Activated gamma-delta T cell (primary cell): ENCODE measurements around the gene SIVA1.
A peak's percentile ranks its signal among the peaks of the same experiment; 100 is the strongest.

ENCODE experiments used
- DNase-seq: peaks from one replicate; lab custom pipeline; 2025; lab: John Stamatoyannopoulos, UW
- total RNA-seq, 2 donors: gene quantifications; one replicate each; lab custom pipeline; 2026; lab: John Stamatoyannopoulos, UW

The SIVA1 gene, protein sequence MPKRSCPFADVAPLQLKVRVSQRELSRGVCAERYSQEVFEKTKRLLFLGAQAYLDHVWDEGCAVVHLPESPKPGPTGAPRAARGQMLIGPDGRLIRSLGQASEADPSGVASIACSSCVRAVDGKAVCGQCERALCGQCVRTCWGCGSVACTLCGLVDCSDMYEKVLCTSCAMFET
- total RNA-seq: 53.4 to 62.8 reads per million in 2 donors

DNA sequence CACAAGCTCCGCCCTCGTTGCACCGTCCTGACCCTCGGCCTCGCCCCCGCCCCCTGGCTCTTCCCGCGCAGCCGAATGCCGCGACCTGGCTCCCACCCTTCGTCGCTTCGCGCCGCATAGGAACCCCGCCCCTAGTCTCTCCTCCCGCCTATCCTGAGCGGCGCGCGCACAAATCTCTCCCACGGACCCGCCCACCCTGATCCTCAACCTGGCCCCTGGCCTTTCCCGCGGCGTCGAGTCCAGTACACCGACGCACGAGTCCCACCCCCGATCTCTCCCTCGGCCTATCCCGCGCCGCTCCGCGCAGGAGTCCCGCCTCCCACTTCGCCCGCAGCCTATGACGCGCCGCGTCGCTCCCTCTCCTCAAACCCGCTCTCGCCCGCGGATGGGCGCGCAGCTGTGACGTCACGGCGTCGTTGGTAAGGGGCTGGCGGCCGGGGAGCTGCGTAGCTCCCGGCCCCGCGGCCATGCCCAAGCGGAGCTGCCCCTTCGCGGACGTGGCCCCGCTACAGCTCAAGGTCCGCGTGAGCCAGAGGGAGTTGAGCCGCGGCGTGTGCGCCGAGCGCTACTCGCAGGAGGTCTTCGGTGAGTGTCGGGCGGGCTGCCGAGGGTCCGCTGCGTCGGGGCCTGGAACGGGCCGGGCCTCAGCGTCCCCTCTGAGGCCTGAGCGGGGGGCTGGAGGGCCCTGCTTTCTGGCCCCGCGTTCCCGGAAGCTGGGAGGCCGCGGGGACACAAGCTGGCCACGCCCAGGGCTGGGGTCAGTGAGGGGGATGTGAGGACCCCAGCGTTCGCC lies at the start of gene SIVA1:
Gene SIVA1, plus strand, starts transcription at position 413 of the 793 bp plus-strand sequence. Its CDS starts 55 bp downstream, at position 468.
- DNase-seq: peak; percentile 100

DNA sequence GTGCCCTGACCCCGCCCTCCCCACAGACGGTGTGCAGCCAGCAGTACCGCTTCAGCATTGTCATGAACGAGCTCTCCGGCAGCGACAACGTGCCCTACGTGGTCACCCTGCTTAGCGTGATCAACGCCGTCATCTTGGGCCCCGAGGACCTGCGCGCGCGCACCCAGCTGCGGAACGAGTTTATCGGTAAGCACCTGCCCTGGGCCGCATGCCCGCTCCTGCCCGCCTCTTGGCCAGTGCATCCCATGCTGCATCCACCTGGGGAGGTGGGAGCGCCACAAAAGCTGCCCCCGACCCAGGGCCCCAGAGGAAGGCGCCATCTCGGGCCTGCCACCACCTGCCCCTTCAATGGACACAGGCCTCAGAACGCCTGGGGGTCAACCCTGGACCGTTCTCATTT lies 49.7 kb upstream of the SIVA1 start:
- DNase-seq: no peak

DNA sequence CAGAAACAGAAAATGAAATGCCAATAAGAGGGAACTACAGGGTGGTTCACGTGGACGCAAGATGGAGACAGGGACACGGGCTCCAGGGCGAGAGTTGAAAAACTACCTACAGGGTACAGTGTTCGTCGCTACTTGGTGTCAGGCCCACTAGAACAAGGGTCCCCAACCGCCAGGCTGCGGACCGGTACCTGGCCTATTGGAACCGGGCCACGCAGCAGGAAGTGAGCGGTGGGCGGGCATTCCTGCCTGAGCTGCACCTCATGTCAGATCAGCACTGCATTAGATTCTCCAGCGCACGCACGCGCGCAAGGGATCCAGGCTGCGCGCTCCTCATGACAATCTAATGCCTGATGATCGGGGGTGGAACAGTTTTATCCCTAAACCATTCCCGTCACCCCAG lies 48.7 kb upstream of the SIVA1 start:
- no peak for DNase-seq

DNA sequence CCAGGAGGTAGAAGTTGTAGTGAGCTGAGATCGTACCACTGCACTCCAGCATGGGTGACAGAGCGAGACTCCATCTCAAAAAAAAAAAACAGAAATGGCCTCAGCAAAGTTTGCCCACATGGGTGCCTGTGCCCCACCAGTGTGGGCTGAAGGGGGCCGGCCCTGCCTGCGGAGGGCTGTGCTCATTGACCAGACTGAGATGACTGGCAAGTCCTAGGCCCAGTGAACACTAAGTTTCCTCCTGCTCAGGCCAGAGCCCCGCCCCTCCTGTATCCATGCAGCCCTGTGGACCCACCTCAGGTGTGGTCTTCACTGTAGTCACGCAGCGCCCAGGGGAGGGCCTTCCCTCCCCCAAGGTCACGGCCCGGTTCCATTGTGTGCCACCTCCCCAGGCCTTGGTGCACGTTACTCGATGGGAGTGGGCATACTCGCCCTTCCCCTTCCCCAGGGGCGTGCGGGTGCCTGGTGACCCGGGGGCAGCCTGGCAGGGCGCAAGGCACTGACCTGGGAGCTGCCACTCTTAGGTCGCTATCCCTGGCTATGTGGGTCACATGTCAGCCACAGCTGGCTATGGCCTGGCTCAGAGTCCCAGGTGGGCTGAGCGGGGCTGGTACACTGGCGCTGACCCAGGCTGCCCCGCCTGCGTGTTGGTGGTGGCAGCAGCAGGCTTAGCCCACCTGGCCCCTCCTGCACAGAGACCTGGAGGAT lies 47.5 kb upstream of the SIVA1 start:
- DNase-seq: no peak

DNA sequence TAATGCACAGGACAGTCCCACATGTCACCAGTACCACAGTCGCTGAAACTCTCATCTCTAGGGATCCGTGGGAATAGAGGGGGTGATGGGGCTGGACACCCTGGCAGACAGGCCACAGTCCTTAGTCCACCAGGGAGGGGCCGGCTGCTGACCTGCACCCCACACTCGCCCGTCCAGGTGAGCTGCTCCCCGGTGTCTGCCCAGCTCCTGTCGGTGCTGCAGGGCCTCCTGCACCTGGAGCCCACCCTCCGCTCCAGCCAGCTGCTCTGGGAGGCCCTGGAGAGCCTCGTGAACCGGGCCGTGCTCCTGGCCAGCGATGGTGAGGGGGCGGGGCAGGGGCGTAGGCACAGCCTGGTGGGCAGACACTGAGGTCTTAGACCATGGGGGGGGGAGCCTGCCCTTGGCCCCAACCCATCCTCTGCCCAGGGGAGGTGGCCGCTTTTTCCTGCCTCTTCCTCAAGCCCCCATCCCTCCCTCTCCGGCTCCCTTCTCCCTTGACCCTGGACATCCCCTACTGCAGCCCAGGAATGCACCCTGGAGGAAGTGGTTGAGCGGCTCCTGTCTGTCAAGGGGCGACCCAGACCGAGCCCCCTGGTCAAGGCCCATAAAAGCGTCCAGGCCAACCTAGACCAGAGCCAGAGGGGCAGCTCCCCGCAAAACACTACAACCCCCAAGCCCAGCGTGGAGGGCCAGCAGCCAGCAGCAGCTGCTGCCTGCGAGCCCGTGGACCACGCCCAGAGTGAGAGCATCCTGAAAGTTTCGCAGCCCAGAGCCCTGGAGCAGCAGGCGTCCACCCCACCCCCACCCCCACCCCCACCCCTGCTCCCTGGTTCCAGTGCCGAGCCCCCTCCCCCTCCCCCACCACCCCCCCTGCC lies 46.0 kb upstream of the SIVA1 start:
- no peak for DNase-seq

DNA sequence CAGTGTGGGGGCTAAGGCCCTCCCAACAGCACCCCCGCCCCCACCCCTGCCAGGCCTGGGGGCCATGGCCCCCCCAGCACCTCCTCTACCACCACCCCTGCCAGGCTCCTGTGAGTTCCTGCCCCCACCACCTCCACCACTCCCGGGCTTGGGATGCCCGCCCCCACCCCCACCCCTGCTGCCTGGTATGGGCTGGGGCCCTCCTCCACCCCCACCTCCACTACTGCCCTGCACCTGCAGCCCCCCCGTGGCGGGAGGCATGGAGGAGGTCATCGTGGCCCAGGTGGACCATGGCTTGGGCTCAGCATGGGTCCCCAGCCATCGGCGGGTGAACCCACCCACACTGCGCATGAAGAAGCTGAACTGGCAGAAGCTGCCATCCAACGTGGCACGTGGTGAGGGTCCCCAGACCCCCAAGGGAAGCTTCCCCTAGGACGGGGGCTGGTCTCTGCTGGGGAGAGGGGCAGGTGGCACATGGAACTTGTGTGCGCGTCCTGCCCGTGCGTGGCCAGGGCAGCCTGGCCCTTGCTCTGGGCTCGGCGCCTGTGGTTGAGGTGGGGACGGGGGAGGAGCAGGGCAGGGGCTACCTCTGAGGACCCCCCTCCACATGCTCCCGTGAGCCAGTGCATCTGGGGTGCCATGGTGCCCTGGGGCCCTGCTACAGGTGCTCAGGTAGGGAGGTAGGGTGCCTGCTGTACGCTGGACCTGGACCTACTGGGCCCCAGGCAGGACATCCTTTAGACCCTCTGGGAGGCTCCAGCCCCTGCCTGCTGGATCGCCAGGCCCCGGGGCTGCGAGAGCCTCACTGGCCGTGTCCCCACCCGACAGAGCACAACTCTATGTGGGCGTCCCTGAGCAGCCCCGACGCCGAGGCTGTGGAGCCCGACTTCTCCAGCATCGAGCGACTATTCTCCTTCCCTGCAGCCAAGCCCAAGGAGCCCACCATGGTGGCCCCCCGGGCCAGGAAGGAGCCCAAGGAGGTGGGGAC lies 45.0 kb upstream of the SIVA1 start:
- DNase-seq: no peak

DNA sequence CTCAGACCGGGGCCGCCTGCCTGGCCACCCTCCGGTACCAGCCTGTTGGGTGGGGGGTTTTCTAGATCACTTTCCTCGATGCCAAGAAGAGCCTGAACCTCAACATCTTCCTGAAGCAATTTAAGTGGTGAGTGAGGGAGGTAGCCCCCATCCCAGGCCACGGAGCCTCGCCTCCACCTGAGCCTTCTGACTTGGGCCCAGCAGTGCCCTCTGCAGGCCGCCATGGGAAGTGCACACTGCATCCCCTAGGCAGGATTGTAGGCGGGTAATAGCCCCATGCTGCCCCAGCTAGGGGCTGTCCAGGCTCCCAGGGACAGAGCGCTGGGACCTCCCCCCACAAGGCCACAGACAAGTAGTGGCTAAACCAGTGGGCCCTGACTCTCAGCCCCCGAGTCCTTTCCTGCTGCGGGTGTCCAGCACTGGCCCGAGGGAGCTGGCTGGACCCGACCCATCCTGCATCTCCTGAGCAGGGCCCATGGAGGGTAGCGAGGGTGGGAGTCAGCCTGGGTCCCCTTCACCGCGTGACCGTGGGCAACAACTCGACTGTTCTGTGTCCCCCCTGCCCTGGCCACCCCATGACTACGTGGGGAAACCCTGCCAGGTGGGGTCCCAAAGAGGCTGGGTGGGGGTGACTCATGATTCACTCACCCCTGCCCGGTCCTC lies 44.2 kb upstream of the SIVA1 start:
- no peak for DNase-seq

DNA sequence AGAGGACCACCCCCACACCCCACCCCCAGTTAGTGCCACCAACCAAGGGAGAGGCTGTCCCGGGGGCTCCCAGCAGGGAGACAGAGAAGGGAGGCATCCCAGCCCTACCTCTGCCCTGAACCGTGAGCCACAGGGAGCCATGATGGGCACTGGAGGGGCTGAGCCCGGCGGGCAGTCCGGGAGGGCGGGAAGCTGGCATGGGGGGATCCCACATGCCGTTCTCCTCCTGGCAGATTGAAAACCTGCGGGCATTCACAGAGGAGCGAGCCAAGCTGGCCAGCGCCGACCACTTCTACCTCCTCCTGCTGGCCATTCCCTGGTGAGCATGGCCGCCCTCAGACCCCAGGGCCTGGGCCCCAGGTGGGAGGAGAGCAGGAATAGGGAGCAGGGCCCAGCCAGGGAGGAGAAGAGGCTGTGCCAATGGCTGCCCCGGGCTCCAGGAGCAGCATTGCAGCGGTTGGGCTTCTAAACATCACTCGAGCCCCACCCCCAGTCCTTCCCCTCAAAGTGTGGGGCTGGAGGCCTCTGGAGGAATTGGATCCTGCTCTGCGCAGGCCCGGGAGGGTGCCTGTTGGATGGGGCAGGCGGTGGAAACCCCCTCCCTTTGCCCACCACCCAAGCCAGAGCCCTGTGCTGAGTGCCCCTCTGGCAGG lies 43.4 kb upstream of the SIVA1 start:
- DNase-seq: no peak

DNA sequence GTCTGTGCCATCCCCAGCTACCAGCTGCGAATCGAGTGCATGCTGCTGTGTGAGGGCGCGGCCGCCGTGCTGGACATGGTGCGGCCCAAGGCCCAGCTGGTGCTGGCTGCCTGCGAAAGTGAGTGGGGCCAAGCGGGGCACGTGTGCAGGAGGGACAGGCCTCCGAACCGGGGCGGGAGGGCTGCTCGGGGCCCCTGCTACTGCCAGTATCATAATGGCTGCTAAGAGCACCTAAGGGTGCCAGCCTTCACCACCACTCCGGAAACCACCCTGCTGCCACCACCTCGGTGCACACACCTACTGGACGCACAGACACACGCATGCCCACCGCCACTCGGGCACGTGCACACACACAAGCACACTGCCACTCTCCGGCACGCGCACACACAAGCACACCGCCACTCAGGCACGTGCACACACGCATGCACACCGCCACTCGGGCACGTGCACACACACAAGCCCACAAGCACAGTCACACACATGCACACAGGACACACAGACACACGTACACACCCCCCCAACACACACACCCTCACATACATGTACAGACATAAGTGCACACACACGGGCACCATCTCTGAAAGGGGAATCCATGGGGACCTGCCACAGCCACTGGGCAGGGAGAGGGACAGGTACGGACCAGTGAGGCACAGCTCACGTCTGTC lies 42.7 kb upstream of the SIVA1 start:
- no peak for DNase-seq

DNA sequence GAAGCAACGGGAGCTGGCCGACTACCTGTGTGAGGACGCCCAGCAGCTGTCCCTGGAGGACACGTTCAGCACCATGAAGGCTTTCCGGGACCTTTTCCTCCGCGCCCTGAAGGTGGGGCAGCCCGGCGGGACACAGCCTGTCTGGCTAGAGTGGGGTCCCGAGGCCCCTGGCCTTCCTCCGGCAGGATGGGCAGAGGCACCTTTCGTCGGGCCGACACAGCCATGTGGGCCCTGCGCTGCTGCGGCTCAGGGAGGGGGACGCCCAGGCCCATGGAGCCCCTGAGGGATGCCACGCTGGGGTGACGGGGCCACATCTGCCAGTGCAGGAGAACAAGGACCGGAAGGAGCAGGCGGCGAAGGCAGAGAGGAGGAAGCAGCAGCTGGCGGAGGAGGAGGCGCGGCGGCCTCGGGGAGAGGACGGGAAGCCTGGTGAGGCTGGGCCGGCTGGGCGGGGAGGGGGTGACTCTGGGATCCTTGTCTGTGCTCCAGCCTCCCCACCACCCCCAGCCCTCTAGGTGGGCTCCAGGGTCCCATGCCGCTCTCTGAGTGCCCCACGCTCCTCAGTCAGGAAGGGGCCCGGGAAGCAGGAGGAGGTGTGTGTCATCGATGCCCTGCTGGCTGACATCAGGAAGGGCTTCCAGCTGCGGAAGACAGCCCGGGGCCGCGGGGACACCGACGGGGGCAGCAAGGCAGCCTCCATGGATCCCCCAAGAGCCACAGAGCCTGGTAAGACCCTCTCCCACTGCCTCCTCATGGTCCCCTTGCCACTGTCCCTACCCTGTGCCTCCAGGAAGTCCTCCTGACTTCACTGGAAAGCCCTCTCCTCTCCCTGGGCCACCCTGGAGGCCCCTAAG lies 39.8 kb upstream of the SIVA1 start:
- no peak for DNase-seq

DNA sequence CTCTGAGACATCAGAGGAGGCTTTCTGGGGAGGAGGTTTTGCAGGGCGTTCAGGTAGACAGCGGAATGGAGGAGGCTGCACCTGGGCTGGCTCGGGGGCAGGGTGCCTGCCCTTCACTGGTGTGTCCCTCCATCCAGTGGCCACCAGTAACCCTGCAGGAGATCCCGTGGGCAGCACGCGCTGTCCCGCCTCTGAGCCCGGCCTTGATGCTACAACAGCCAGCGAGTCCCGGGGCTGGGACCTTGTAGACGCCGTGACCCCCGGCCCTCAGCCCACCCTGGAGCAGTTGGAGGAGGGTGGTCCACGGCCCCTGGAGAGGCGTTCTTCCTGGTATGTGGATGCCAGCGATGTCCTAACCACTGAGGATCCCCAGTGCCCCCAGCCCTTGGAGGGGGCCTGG lies 38.9 kb upstream of the SIVA1 start:
- no peak for DNase-seq

DNA sequence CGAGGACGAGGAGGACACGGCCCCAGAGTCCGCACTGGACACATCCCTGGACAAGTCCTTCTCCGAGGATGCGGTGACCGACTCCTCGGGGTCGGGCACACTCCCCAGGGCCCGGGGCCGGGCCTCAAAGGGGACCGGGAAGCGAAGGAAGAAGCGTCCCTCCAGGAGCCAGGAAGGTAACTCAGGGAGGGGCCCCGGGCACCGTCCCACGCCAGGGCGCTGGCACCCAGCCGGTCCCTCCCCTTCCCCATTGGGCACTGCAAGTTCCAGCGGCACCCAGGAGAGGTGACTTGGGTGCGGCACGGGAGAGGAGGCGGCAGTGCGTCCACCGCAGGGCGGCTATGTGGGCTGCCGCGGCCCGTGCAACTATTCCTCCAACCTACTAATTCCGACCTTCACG lies 38.3 kb upstream of the SIVA1 start:
- DNase-seq: no peak

DNA sequence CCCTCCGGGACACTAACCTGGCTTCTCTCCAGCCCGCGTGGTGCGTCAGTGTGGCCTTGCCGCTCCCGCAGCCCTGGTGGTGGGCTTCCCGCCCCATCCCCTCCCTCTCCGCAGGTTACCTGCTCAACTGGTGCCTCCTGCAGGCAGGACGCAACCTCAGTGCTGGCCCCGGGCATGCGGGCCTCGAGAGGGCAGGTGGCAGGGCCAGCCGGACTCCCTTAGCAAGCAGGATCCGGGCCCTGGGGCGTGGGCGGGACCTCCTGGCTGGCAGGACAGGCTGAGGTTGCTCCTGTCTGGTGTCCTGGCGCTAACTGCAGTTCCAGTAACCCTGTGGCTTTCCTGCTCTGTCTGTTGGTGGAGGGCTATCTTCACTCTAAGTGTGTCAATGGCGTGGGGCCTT lies 37.5 kb upstream of the SIVA1 start:
- no peak for DNase-seq

DNA sequence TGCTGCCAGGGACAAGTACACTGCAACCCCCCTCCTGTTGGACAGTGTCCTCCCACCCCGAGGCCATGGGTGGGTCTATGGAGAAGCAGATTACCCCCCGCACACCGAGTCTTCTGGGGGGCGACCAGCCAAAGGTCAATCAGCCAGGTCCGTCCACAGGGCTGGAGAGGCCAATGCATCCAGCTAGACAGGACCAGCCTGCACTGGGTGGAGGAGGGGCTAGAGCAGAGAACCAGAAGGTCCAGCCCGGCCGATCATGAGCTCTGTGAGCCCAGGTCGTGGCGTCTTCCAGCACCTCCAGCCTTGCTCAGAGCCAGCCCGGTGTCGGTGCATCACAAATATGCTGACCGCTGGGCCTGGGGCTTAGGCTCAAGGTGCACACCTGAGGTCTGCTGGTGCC lies 37.1 kb upstream of the SIVA1 start:
- DNase-seq: no peak

DNA sequence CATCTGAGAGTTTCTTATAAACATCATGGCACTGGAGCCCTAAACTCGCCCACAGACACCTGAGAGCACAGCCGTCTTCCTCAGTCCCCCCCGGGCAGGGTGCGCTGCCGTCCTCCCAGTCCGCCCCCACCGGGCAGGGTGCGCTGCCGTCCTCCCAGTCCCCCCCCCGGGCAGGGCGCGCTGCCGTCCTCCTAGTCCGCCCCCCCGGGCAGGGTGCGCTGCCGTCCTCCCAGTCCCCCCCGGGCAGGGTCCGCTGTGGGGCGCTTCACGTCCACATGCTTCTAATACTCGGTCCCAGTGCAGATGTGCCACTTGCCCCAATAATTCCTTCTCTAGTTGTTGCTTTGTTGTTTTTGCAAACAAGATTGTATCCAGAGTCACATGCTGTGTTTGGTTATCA lies 35.8 kb upstream of the SIVA1 start:
- no peak for DNase-seq

DNA sequence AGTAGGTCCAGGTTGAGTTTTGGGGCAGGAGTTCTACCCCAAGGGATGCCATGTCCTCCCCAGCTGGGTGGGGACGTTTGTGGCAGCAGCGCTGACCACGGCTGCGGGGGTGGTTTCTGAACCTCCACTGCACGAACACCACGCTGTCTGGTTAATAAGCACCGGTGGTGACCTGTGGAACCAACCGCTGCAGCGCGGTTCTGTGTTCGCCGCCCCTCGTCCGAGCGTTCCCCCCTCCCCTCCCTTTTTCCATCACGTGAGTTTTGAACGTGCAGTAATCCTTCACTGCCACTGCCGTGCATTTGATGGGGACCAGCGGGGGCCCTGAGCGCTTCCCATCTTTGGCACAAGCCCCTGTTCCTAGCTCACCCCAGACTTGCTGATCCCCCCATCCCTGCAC lies 35.3 kb upstream of the SIVA1 start:
- no peak for DNase-seq

DNA sequence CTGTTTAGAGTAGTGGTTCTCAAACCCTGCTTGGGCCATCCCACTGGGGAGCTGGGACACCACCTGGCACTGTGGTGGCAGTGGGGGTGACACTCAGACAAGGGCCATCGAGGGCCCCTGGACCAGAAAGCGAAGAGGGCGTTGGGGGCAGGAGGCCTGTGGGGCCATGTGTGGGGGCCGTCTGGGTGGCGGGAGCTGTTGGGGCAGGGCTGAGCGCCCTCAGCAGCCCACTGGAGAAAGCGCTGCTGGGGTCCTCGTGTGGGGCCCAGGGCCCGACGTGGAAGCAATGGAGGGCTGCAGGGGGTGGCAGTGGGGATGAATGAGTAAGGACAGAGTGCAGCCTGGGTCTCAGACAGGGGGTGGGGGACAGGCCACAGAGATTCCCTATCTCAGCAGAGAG lies 34.8 kb upstream of the SIVA1 start:
- no peak for DNase-seq

DNA sequence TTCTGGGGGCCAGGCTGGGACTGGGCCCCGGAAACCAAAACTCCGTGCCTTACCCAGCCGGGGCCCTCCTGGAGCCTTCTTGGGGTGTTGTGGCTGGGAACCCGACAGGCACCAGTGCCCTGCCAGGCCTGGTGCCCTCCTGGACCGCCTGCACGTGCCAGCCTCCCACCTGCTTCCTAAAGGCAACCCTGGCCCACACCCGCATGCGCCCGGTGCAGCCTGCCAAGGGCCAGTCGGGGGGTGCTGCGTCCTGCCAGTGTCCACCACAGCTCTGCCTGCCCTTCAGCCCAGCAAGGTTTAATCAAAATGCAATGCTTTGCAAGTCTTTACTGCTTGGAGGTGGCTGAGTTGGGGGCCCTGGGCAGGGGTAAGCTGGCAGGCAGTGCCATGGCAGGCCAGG lies 34.1 kb upstream of the SIVA1 start:
- no peak for DNase-seq
